Activated CD8-positive, alpha-beta memory T cell treated with anti-CD3 and anti-CD28 coated beads for 36 hours (primary cell): ENCODE measurements around the gene ISY1. TPM values are rescaled to one million over a fixed set of nuclear protein-coding genes. Genes with fewer than 3 reads are reported as not detected.

Experiments used
- total RNA-seq, 2 experiments: library from RNA; stranded (reverse); gene quantifications; one replicate each; pipeline ENCODE4 v1.2.3, GENCODE V29; 2021

Gene ISY1
- total RNA-seq, 2 experiments from 2014 or later, result 80.1 to 89.7 TPM

Other genes with a start within 250 kb of the ISY1 start
- under 1 TPM; 0.06 to 0.11 TPM for gene CFAP92, start 167.0 kb downstream of the ISY1 start, total RNA-seq
- under 1 TPM; 0.10 to 0.17 TPM for gene EFCC1, start 159.8 kb downstream of the ISY1 start, total RNA-seq
- gene GP9, start 100.3 kb downstream of the ISY1 start, total RNA-seq, result not detected
- 10 to 100 TPM; 25.2 to 32.5 TPM for gene RAB43, start 39.3 kb downstream of the ISY1 start, total RNA-seq
- 100 to 1,000 TPM; 427 to 439 TPM for gene CNBP, start 22.8 kb upstream of the ISY1 start, total RNA-seq
- 100 to 1,000 TPM; 137 to 139 TPM for gene COPG1, start 88.5 kb upstream of the ISY1 start, total RNA-seq
- 10 to 100 TPM; 59.5 TPM for gene HMCES, start 117.8 kb upstream of the ISY1 start, total RNA-seq